ENCODE measurements around the gene PCDH9. TPM values are rescaled to one million over a fixed set of nuclear protein-coding genes. Genes with fewer than 3 reads are reported as not detected.

The PCDH9 gene
- total RNA-seq, 4 donors from 2014 or later: 0.37 to 2.4 (median 1.5) TPM

DNA sequence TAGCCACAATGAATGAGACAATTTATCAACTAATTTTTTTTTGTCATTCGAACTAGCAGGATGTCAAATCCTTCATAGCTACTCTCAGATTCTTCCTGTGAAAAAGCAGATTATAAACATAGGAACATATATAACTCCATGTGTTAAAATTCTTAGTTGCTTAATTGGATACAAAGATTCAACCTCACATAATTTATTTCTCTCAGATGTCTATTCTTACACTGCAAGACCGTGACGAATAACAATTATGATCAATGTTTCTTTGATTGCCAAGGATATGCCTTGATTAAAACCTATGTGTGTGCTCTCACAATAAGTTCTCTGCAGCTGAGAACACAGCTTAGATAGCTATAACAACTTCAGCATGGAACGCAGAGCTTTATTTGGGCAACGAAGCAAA is 872.7 kb downstream of the PCDH9 start:
- intact Hi-C loops (cut with DNase I; ENCODE audit: low total_unique reads) (loop anchor here (10.0 kb wide), 1 partner anchor 47 kb away; no protein-coding TSS in a partner anchor), in situ Hi-C loops (cut with MboI; ENCODE audit: low pct_ligation_motif_present in 1 of 4, low pct_unique_long_range_greater_than_20kb in 1 of 4, low sequenced_read_pairs in 3 of 4) (no loop called here)
- no peaks in the 10 kb centered on the region for H3K9me3 ChIP-seq
- H3K36me3 ChIP-seq: no peaks in the 10 kb centered on the region
- DNase-seq: no peak
- 84 to 86% methylated on average over 5 of the region's 5 CpGs for WGBS, 2 donors (ENCODE audit: low coverage in 1 of 2)
- H3K4me3 ChIP-seq: no peak overlapping the region
- H3K4me1 ChIP-seq: peaks cover 0 to 18% (median 0%) of the 10 kb centered on the region in 4 donors
- H3K27me3 ChIP-seq: no peaks in the 10 kb centered on the region
- H3K27ac ChIP-seq: no peak overlapping the region
- TF ChIP-seq, protein P1, sequence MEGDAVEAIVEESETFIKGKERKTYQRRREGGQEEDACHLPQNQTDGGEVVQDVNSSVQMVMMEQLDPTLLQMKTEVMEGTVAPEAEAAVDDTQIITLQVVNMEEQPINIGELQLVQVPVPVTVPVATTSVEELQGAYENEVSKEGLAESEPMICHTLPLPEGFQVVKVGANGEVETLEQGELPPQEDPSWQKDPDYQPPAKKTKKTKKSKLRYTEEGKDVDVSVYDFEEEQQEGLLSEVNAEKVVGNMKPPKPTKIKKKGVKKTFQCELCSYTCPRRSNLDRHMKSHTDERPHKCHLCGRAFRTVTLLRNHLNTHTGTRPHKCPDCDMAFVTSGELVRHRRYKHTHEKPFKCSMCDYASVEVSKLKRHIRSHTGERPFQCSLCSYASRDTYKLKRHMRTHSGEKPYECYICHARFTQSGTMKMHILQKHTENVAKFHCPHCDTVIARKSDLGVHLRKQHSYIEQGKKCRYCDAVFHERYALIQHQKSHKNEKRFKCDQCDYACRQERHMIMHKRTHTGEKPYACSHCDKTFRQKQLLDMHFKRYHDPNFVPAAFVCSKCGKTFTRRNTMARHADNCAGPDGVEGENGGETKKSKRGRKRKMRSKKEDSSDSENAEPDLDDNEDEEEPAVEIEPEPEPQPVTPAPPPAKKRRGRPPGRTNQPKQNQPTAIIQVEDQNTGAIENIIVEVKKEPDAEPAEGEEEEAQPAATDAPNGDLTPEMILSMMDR (IDR thresholded peaks at IDR 0.05): no peak
- TF ChIP-seq POLR2AphosphoS5 (IDR thresholded peaks at IDR 0.05) (no peak), EP300 (IDR thresholded peaks at IDR 0.05; ENCODE audit: low read depth) (no peak), POLR2A (IDR thresholded peaks at IDR 0.05) (no peak)

DNA sequence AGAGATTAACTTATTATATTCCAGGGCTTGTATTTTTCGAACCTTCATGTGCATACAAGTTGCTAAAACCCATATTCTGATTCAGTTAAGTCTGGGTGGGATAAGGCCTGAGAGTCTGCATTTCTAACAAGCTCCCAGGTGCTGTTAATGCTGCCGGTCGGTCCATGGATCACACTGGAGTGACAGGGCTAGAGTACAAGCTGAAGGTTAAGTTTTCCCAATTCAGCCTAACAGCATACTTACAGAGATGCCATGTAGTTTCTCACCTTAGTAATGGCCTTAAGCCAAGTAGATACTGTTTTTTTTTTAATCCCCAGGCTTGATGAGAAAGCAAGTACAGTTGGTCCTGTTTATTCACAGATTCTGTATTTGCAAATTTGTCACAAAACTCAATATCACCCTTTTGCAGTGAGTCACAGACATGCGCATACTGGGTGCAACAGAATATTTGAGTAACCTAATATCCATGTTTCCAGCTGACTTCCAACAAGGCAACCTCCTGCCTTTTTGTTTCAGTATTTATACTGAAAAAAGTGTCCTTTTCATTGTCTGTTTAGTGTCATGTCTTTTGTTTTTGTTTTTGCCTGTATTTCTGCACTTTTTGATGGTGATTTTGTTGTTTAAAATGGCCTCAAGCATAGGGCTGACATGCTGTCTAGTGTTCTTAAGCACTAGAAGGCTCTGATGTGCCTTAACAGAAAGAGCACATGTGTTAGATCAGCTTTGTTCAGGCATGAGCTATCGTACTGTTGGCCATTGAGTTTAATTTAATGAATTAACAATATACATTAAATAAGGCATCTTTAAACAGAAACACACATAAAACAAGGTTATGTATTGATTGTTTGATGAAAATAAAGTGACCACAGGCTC is 875.0 kb downstream of the PCDH9 start:
- WGBS, 2 donors (ENCODE audit: low coverage in 1 of 2): 80 to 89% methylated on average over 5 of the region's 5 CpGs
- intact Hi-C loops (cut with DNase I; ENCODE audit: low total_unique reads): loop anchor here (10.0 kb wide), 1 partner anchor 50 kb away; no protein-coding TSS in a partner anchor

DNA sequence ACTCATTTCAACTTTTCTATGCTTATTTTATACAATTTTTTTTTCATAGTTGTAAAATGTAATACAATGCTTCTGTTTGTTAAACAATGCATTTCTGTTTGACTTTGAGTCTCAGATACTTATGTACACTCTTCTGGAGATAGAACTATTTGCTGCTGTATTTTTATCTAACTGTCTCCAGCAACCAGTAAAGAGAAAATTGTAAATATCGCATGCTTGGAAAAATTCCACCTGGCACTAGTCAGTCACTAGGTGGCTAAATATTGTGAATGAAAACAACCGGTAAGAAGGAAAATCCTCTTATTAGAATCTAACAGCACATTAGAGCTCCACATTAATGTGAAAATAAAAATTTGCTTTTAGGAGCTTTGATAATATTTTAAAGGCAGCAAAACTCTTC is 876.5 kb downstream of the PCDH9 start:
- no peak for DNase-seq
- in situ Hi-C loops (cut with MboI; ENCODE audit: low pct_ligation_motif_present in 1 of 4, low pct_unique_long_range_greater_than_20kb in 1 of 4, low sequenced_read_pairs in 3 of 4): no loop called here
- H3K4me3 ChIP-seq: no peak overlapping the region
- H3K9me3 ChIP-seq: no peaks in the 10 kb centered on the region
- TF ChIP-seq, protein P1 (IDR thresholded peaks at IDR 0.05): no peak
- TF ChIP-seq EP300 (IDR thresholded peaks at IDR 0.05; ENCODE audit: low read depth) (no peak), POLR2A (IDR thresholded peaks at IDR 0.05) (no peak), POLR2AphosphoS5 (IDR thresholded peaks at IDR 0.05) (no peak)
- intact Hi-C loops (cut with DNase I; ENCODE audit: low total_unique reads): loop anchor here (10.0 kb wide), 1 partner anchor 51 kb away; no protein-coding TSS in a partner anchor
- H3K4me1 ChIP-seq: peaks cover 0 to 18% (median 0%) of the 10 kb centered on the region in 4 donors
- no peak overlapping the region for H3K27ac ChIP-seq
- H3K36me3 ChIP-seq: no peaks in the 10 kb centered on the region
- no peaks in the 10 kb centered on the region for H3K27me3 ChIP-seq
- WGBS, 2 donors (ENCODE audit: low coverage in 1 of 2): 19 to 35% methylated on average over 2 of the region's 2 CpGs

More for the DNA sequence above, 875.0 kb downstream of the PCDH9 start:
- H3K36me3 ChIP-seq: no peaks in the 10 kb centered on the region
- DNase-seq: no peak
- no peaks in the 10 kb centered on the region for H3K27me3 ChIP-seq
- no peaks in the 10 kb centered on the region for H3K9me3 ChIP-seq
- in situ Hi-C loops (cut with MboI; ENCODE audit: low pct_ligation_motif_present in 1 of 4, low pct_unique_long_range_greater_than_20kb in 1 of 4, low sequenced_read_pairs in 3 of 4): no loop called here
- H3K27ac ChIP-seq: no peak overlapping the region
- no peak overlapping the region for H3K4me3 ChIP-seq
- H3K4me1 ChIP-seq: peaks cover 0 to 18% (median 0%) of the 10 kb centered on the region in 4 donors
- TF ChIP-seq POLR2AphosphoS5 (IDR thresholded peaks at IDR 0.05) (no peak), EP300 (IDR thresholded peaks at IDR 0.05; ENCODE audit: low read depth) (no peak), POLR2A (IDR thresholded peaks at IDR 0.05) (no peak)
- TF ChIP-seq, protein P1 (IDR thresholded peaks at IDR 0.05): no peak

DNA sequence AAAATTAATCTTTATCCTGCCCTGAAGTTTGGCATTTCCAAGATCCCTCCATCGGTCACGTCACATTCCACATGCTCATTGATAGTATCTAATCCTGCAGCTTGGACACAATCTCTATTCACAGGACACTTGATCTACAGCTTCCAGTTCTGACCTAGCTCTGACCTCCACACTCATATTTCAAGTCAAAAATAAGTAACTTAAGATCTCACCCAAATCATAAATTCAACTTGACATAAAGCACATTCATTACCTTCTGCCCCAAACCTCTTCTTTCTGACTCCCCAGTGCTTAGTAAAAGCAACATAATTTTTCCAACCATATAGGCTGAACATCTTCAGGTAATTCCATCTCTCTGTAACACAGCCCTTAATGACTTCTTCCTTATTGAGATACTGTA is 880.2 kb downstream of the PCDH9 start:
- no peak for DNase-seq
- Histone ChIP-seq H3K27me3 (no peaks in the 10 kb centered on the region), H3K9me3 (no peaks in the 10 kb centered on the region), H3K36me3 (no peaks in the 10 kb centered on the region), H3K4me1 (peaks cover 0 to 17% (median 0%) of the 10 kb centered on the region in 4 donors), H3K4me3 (no peak overlapping the region), H3K27ac (no peak overlapping the region)
- WGBS, 2 donors (ENCODE audit: low coverage in 1 of 2): 93 to 100% methylated on average over 2 of the region's 2 CpGs
- TF ChIP-seq, protein P1 (IDR thresholded peaks at IDR 0.05): no peak
- TF ChIP-seq POLR2AphosphoS5 (IDR thresholded peaks at IDR 0.05) (no peak), EP300 (IDR thresholded peaks at IDR 0.05; ENCODE audit: low read depth) (no peak), POLR2A (IDR thresholded peaks at IDR 0.05) (no peak)
- in situ Hi-C loops (cut with MboI; ENCODE audit: low pct_ligation_motif_present in 1 of 4, low pct_unique_long_range_greater_than_20kb in 1 of 4, low sequenced_read_pairs in 3 of 4): no loop called here
- intact Hi-C loops (cut with DNase I; ENCODE audit: low total_unique reads): loop anchor here (10.0 kb wide), 1 partner anchor 55 kb away; no protein-coding TSS in a partner anchor
